DMS53 treated with DMSO at 0.1 percent for 48 hours (cell line): ENCODE results near the gene GNG12.
A peak's percentile ranks its signal among the peaks of the same experiment; 100 is the strongest.

Source experiments
- DNase-seq: peaks from one replicate; lab custom pipeline; 2025; ENCODE audit not compliant: unreplicated experiment; lab: John Stamatoyannopoulos, UW

Gene GNG12

DNA sequence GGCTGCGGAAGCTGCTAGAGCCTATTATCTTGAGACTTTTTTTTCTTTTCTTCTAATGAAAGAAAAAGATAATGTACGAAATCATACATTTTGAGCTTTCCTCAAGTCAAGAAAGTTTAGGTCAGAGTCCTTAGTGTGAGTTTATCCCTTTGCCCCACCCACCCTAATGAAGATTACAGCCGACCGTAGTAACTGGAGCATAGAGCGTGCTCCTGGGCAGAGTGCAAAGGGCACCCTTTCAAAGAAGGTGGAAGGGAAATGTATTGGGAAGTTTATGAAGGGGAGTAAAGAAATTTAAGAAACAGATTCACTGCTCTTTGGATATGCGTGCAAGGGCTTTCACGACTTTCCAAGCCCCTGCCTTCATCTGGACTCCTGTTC is 17.2 kb downstream of the GNG12 start:
- DNase-seq: no peak

DNA sequence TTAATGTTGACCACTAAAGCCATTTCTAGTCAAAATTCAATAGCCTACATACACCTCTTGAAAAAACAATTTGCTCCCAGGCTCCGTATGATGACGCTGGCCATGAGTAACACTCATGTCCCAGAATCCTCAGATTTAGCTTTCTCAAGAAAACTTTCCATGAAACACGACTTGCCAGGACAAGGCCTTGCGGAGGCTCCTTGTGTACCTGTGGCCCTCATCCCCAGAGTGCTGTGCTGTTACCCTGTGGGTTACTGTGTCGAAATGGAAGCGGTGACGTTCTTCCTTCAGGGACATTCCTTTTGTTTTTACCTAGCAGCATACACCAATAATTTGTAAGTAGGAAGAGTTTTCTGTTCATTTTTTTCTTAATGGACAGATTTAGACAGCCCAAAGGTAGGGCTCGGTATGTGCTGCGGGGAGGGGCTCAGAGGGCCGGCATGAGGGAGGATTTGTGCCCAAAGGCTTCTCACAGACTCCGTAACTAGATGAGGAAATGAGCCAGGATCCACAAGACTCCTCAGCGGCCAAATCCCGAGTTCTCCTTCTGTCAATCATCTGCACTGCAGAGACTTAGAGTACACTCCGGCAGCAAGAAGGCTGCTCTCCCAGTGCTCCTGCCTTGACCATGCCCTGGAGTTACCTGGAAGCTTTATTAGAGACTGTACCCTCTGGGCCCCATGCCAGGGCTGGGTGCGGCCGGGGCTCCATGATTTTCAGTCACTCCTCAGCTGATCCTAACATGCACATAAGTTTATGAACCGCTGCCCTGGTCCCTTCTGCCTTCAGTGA is 17.8 kb downstream of the GNG12 start:
- DNase-seq: no peak

DNA sequence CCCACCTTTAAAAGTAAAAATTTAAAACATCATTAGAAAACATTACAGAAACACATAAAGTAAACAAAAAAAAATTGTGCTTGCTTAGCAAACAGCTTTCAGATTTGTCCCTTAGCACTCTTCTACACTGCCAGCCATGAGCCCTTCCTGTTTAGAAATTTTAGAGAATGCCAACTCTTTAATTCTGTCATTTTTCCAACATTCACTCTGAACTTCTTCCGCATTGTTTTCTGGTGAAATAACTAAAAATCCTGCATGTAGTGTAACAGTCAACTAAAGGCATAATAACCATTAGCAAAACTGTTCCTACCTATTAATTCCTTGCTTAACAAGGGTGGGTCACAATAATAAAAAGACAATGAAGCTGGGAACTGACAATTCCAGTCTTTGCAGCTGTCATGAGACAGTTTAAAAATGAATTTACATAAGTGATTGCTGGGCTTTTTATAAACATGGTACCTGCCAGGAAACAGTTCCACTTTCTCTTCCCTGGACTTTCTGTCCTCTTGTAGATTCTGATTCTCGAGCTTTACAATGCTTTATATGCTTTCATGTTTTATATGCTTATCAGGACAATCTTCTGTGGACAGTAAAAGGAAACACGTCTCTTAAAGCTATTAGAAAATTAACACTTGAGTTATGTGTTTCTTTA is 19.0 kb downstream of the GNG12 start:
- DNase-seq: no peak

DNA sequence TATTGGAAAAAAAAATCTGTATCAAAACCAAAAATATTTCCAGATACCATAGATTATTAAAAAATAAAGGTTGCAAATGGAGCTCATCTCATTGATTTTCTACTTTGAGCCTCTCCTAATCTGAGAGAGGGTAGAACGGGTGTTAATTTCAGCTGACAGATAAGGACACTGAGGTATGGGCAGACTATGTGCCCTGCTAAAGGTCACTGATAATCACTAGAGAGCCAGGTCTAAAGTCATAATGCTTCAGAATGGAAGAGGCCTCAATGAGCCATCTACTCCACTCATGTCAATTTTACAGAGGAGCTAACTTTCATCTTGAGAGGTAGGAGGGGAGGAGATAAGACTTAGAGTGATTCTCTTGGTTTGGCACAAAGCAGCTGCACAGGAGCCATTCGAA is 21.0 kb downstream of the GNG12 start:
- DNase-seq: no peak

DNA sequence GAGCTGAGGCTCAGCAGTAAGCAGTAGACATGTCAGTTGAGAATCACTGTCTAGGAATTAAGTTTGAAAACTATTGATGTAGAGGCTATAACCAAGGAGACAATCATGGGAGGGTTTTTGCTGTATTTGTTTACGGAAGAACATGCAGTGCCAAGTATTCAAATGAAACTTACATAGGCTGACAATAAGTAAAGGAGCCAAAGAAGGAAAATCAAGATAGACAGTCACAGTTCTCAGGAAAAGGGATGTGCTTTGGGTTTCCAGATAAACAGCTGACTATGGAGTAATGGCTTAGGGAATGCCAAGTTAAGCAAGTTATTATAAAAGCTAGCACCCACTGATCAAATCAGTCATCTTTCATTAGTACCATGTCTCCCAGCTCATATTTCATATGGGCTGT is 21.5 kb downstream of the GNG12 start:
- no peak for DNase-seq

DNA sequence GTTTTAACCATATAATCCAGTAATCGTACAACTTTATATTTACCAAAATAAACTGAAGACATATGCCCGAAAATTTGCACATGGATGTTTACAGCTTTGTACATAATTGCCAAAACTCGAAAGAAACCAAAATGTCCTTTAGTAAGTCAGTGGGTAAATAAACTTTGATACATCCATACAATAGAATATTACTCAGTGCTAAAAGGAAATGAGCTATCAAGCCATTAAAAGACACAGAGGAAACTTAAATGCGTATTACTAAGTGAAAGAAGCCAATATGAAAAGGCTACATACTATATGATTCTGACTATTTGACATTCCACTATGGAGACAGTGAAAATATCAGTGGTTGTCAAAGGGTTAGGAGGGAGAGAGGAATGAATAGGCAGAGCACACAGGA is 23.4 kb downstream of the GNG12 start:
- DNase-seq: no peak

DNA sequence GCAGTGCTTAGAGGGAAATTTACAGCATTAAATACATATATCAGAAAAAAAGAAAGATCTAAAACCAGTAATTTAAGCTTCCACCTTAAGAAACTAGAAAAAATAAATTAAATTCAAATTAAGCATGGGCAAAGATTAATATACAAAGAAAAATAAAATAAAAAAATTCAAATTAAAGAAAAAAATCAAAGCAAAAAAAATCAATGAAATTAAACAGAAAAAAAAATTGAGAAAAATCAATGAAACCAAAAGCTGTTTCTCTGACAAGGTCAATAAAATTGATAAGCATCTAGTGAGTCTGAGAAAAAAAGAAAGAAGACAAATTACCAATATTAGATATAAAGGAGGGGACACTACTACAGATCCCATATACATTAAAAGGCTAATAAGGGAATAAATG is 26.0 kb downstream of the GNG12 start:
- no peak for DNase-seq

DNA sequence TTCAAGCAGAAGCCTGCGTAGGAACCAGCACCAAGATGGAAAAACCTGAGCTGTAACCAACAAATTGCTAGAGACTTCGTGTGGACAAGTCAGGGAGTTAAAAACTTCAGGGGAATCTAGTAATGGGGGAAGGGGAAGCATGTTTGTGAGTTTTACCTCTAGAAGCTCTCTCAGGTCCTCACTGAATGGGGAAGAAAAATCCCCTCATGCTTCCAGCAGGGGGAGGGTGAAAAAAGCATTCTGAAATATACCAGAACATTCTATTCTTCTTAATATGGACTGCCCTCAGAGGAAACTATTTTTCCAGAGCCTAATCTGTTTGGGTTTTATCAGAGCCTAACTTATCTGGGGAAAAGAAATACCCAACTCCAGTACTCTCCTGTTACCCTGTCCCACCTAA is 28.6 kb downstream of the GNG12 start:
- no peak for DNase-seq

DNA sequence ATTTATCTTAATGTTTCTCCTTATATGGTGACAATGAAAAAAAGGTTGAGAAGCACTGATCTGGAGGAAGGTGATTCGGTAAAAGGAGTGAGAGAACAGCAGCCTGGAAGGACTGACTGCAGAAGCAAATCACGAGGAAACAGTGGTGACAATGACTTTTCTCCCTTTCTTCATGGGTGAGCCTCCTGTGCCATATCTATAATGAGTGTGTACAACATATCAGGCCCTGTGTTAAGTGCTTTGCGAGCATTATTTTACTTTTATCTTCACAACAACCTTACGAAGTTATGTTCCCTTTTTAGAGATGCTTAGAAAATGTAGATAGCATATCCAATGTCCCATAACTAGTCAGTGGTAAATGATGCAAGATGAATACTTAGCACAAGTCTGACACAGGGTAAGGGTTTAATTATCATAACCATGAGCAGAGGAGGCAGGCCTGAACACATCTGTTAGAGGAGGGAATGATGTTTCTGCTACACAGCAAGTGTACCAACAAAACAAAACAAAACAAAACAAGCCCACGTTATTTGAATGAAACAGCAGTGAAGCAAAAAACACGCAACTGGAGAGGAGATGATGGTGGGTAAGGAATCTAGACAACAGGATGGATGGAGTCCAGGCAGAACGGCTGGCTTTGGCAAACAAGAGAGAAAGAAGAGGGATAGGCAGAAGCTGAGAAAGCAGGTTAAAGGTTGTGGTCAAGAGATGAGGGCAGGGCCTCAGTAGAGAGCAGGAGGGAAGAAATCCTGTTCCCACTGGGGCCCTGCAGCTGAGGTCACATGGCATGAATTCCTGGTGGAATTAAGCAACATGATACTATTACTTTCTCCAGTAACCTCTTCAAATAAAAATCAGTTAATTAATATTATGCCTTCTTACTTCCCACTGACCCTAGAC is 29.6 kb downstream of the GNG12 start:
- no peak for DNase-seq

DNA sequence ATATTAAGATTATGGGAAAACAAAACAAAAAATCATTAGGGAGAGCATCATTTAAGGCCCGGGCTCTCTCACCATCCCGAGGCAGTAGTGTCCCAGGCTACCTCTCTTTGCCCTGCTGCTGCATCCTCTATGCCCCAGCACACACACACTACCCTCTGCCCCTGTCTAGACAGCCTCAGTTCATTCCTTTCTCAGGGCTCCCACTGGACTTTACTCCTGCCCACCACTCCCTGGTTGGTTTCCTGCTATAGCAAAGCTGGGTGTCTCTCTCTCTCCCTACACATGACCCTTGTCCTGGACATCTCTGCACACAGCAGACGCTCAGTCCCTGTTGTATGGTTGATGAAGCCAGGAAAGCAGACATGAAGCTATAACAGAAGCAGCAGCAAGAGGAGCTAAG is 30.7 kb downstream of the GNG12 start:
- DNase-seq: no peak

DNA sequence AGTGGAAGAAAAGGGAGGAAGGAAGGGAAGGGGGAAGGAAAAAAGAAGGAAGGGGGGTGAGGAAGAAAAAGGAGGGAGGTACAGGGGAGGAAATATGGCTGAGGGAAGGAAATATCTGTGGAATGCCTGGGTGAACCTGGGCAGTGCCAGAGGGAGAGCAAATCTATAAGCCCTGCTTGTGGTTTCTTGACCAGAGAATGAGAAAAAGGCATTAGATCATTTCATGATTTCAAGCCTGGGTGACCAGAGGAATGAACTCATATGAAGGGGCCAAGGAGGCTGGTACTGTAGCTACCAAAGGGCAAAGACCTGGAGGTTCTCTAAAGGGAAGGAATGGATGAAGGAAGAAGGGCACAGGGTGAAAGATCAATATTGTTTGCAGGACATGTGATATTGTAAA is 31.4 kb downstream of the GNG12 start:
- no peak for DNase-seq

DNA sequence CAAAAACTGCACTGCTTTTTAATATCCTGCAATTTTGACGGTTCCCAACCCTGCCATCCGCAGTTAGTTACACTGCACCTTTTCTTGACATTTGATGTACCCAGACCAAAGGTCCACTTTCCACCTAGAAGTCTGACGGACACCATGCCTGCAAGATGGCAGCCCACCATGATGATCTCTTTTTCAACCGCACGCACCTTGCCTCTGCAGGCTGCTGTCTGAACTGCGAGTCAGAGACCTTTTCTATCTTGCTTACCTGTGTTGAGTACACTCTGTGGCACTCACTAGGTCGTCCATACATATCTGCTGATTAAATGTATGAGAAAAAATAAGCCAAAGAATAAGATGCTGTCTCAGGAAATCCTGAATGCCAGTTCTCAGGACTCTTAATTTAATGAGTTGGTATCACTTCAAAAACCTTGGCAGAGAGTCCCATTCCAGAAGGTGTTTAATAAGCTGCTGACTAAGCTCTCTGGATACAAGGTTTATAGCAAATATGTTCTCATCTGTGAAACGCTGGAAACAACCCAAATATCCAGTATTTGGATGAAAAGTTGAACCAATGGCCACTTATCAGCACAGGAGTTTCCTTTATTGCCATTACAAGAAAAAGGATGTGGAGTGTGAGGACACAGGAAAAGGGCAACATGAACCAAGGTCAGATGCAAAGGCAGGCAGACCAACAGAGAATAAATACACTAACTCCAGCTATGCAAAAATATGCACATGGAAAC is 37.9 kb downstream of the GNG12 start:
- DNase-seq: no peak

DNA sequence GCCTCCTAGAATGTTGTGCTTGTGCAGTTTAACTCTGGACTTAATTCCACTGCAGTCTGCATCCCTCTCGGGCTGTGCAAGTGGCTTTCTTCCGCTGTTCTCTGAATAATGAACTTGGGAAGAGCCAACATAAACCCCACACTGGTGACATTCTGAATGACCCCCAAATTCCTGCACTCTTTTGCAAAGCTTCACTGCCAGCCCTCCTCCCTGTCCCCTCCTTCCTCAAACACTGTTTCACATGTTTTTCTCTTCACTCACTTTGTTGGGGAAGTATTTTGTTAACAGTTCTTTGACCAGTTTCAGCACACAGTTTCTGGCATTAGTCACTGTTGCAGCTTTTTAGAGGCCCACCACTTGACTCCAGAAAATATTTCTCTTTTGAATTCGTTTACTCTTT is 39.7 kb downstream of the GNG12 start:
- no peak for DNase-seq

DNA sequence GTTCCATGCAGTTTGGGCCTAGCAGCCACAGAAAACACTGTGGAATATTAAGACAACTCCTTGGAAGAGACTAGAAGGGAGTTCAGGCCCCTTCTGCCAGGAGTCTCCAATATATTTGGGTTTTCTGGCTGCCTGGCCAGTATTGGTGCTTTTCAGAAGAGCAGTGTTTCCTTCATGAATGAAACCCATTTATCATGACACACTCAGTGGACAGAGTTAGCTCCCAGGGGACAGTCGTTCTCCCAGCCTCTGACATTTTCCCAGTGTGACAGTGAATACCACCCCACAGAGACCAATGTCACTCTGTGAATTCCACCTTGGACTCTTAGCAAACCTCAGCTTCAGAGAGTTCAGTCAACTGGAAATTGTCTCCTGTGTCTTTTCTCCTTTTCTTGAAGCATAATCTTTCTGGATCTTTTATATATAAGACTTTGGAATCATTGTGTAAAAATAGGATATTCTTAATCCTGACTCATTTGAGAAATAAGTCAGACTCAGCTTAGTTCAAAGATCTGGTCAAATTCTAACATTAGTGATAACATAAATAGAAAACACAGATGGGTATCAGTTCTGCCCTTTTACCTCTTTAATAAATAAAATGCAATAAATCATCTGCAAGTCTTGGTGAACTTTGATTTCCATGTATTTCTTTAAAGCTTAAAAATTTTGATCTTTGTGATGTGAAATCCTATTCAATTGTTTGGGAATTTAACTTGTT is 40.4 kb downstream of the GNG12 start:
- no peak for DNase-seq

DNA sequence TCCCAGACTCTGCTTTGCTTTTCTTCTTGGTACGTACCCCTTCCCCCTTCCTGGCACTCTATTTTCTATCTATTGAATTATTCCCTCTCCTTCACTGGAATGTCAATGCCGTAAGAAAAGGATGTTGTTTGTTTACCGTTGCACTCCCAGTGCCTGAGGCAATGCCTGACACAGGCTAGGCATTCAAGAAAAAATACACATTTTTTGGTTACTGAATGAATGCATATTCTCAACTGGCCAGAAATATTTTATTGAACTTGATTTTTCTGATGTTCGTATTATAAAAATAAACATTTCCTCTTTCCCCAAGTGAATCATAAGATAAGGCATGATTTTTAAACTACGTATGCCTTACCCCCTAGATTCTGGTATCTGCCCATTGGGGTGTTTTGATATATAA is 41.2 kb downstream of the GNG12 start:
- DNase-seq: no peak

DNA sequence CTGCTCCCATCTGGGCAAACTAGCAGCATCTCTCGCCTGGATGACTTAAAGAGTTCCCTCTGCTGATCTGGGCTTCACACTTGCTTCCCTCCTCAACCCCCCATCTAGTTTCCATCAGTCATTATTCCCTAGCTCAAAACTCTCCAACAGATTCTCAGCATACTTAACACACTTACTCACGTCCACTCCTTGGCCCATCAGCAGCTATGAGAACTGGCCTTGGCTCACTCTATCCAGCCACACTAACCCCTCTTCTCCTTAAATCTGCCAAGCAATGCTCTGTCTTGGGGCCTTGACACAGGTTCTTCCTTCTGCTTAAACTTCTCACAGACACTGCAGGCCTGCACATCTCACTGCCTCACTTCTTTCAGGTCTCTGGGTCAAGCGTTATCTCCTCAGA is 41.6 kb downstream of the GNG12 start:
- DNase-seq: no peak

DNA sequence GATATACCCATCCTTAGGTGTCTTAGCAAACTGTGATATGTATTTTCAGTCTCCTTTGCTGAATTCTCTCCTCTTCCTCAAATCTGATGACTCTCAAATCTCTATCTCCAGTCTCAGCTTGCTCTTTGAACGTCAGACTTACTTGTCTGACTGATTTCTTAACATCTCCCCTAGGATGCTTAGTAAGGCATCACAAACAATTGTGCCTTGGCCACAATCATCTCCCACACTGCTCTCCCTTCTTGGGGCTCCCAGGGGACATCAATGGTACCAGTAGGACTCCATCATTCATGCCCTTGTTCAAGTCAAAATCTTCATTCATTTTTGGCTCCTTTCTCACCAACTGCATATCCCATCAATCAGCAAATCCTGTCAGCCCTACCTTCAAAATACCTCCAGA is 42.0 kb downstream of the GNG12 start:
- no peak for DNase-seq

DNA sequence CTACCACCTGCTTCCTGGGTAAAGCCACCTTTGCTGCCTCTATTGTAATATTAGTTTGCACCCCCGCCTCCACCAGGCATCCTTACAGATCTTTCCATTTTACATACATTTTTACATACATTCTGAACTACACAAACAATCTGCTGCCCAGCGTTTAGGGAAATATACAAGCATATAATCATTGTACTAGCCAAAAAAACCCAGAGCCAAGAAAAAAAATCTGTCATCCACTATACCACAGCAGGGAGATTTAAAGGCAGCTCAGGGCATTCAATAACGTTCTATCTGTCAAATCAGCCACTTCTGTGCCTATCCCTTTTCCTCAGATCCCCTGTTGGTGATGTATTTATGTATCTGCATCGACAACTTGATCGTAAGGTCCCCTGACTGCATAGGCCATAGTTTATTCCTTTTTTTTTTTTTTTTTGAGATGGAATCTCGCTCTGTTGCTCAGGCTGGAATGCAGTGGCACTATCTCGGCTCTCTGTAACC is 43.0 kb downstream of the GNG12 start:
- DNase-seq: peak; percentile 32

DNA sequence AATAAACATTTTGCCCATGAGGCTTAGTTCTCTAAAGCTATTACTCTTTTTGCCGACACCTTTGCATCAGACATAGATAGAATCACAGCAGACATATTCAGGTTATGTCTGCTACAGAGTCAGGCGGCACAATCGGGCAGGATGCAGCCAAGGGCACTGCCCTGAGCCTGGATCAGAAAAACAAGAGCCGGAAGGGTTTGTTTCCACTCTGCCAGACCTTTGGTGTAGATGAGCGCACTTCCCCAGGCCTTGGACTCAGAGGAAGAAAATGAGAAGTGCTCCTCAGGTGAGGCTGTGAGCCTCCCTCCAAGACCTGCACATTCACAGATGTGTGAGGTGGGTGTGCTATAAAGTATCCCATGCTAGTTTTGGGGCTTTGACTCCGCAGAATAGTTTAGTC is 43.7 kb downstream of the GNG12 start:
- DNase-seq: no peak

DNA sequence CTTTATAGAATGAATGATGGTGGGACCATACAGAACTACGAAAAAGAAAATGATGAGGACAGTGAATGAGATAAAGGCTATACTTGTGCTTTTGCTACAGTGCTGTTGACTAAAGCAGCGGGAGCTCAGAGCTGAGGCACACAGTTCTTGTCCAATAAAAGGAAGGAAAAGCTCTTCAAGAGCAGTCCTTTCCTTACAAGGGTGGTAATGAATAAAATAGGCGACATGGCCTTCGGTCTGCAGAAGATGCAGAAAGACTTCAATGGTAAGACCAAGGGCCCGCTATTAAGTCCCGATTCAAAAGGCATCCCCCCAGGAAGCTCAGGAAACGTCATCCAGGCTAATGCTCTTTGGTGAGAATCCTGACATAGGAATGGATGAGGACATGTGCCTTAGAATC is 44.4 kb downstream of the GNG12 start:
- DNase-seq: no peak
